D341Med (cell line): ENCODE measurements around the gene TRMT44.
"Not testable (repeated sequence)": the region's sequence is repeated elsewhere in the genome, so short reads cannot be mapped to it uniquely, and the experiment has no call there.

Experiments
- DNase-seq: peaks from one replicate; pipeline ENCODE4 v3.0.0; 2012; ENCODE audit warnings: low spot score

TRMT44 gene

DNA sequence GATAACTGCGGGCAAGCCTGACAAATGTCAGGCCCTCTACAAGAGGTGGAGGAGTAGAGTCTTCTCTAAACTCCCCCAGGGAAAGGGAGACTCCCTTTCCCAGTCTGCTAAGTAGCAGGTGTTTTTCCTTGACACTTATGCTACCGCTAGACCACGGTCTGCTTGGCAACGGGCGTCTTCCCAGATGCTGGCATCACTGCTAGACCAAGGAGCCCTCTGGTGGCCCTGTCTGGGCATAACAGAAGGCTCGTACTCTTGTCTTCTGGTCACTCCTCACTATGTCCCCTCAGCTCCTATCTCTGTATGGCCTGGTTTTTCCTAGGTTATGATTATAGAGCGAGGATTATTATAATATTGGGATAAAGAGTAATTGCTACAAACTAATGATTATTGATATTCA is 33.7 kb upstream of the TRMT44 start:
- DNase-seq, result not testable (repeated sequence)

- no peak for DNase-seq
Measured at GRCh38 chr4:8407316-8407715, 33.3 kb upstream of the TRMT44 start.

DNA sequence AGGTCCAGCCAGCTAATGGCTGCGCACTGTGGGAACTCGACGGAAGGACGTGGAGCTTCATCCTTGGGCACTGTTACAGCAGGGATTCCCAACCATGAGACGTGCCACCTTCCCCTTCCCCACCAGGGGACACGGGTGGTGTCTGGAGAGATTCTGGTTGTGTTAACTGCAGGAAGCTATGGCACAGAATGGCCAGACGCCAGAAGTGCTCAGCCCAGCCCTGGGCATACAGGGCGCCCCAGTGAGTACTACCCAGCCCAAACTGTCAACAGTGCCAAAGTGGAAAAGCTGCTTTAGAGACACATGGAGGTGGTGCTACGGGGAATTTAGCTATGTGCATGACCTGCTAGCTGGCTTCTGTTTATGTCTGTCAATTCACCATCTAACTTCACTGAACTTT is 32.8 kb upstream of the TRMT44 start:
- DNase-seq, result no peak

DNA sequence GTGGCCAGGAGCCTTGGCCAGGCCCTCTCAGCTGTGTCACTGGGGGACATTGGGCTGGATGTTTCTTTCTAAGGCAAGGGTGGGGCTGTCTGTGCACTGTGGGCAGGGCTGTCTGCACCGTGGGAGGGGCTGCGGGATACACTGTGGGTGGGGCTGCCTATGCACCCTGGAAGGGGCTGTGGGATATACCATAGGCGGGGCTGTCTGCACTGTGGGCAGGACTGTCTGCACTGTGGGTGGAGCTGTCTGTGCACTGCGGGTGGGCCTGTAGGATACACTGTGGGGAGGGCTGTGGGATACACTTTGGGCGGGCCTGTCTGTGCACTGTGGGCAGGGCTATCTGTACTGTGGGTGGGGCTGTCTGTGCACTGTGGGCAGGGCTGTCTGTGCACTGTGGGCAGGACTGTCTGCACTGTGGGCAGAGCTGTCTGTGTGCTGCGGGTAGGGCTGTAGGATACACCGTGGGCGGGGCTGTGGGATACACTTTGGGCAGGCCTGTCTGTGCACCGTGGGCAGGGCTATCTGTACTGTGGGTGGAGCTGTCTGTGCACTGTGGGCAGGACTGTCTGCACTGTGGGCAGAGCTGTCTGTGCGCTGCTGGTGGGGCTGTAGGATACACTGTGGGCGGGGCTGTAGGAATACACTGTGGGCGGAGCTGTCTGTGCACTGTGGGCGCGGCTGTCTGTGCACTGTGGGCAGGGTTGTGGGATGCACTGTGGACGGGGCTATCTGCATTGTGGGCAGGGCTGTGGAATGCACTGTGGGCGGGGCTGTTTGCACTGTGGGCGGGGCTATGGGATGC is 31.1 kb upstream of the TRMT44 start:
- no peak for DNase-seq

- no peak for DNase-seq
Measured at GRCh38 chr4:8410066-8410625, 30.4 kb upstream of the TRMT44 start.

- DNase-seq, result peak; percentile 72
Measured at GRCh38 chr4:8410641-8411271, 29.8 kb upstream of the TRMT44 start.

DNA sequence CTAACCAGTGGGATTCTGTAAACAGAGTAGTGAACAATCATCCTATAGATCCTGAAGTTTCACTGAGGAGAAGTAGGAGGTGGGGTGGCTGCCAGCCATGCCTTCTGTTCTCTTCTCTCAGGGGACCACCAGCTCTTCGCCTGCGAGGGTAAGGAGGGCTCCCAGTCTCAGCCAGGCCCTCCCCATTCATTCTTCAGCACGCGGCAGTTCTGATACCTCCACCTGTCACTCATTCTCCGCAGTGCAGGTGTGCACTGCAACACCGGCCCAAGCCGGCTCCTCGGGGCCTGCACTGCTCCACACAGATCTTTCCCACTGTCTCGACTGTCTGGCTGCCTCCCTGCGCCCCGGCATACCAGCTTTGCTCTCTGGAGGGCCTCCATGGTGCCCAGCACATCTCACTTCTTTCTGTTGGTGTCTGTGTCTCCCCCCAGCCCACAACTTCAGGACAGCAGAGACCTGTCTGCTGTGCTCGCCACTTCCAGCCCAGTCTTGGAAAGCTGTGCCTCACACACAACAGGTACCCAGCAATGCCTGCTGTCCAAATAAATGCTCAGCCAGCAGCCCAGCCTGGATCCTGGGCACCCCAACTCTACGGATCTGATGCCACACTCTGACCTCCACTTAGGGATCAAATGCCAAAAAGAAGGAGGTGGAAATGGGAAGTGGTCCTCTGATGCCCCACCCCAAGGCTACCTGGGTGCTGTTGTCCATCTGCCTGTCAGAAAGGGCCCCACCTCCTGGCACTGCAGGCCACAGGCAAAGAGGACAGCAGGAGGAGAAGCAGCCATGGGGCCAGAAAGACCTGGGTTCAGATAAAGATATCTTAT is 29.0 kb upstream of the TRMT44 start:
- peak; percentile 58 for DNase-seq

DNA sequence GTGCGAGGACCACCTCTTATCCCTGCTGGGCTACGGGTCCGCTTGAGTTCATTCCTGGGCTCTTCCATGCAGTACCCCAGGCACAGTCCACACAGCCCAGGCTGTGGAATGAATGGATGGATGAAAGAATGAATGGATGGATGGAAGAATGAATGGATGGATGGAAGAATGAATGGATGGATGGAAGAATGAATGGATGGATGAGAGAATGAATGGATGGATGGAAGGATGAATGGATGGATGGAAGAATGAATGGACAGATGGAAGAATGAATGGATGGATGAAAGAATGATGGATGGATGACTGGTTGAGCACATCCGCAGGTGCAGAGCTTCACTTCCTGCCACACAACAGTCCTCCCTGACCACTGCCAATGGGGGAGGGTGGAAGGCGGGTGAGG is 28.3 kb upstream of the TRMT44 start:
- no peak for DNase-seq

GRCh38 chr4:8414377-8414776 is 26.2 kb upstream of the TRMT44 start:
- no peak for DNase-seq

DNA sequence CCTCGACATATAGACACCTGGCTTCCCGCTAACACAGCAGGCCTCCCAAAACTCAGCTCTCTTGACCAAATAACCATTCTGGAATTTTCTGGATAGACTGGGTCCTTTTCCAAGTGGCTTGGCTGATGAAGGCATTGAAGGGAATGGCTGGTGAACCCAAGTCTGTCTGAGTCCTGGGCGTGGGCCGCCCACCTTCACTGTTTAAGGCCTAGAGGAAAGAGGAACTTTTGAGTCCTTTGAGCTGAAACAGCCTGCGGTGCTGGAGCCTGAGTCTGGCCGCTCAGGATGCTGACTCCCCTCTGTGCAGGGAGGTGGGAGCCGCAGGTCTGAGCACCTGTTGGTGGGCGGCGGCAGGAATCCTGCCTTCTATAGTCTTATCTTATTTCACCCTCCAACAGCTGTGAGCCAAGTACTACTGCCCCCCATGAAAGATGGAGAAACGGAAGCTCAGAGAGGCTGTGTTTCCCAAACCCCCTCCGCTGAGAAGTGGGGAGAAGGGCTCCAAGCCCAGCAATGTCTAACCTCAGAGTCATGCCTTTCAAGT is 23.4 kb upstream of the TRMT44 start:
- DNase-seq, result no peak

GRCh38 chr4:8419222-8420041 is 21.1 kb upstream of the TRMT44 start:
- DNase-seq, result no peak

- not testable (repeated sequence) for DNase-seq
Measured at GRCh38 chr4:8420151-8420550, 20.4 kb upstream of the TRMT44 start.

DNA sequence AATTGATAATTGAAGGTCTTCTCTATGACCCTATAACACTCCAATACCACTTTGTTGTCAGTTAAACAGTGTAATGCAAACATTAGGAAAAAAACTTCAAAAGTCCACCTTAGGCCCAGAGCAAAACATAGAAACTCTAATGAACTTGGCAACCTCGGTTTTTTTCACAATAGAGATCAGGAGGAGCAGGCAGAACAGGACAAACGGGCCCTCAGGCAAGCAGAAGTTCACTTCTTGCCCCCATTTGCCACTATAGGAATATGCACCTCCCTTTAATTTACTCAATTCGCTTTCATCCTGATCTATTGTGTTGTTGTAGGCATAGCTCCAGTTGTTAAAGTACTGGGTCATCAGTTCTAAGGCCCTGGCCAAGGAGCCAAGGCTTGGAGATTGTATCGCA is 18.2 kb upstream of the TRMT44 start:
- DNase-seq, result no peak

DNA sequence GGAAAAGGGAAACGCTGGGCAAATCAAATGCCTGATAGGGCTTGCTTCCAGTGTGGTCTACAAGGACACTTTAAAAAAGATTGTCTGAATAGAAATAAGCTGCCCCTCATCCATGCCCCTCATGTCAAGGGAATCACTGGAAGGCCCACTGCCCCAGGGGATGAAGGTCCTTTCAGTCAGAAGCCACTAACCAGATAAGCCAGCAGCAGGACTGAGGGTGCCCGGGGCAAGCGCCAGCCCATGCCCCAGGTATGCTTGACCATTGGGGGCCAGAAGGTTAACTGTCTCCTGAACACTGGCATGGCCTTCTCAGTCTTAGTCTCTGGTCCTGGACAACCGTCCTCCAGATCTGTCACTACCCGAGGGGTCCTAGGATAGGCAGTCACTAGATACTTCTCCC is 17.8 kb upstream of the TRMT44 start:
- DNase-seq, result no peak

DNA sequence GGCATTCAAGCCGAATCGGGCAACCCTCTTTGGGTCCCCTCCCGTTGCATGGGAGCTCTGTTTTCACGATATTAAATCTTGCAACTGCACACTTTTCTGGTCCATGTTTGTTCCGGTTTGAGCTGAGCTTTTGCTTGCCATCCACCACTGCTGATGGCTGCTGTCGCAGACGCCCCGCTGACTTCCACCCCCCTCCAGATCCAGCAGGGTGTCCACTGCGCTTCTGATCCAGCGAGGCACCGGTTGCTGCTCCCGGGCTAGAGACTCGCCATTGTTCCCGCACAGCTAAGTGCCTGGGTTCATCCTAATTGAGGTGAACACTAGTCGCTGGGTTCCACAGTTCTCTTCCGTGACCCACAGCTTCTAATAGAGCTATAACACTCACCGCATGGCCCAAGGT is 13.3 kb upstream of the TRMT44 start:
- no peak for DNase-seq

DNA sequence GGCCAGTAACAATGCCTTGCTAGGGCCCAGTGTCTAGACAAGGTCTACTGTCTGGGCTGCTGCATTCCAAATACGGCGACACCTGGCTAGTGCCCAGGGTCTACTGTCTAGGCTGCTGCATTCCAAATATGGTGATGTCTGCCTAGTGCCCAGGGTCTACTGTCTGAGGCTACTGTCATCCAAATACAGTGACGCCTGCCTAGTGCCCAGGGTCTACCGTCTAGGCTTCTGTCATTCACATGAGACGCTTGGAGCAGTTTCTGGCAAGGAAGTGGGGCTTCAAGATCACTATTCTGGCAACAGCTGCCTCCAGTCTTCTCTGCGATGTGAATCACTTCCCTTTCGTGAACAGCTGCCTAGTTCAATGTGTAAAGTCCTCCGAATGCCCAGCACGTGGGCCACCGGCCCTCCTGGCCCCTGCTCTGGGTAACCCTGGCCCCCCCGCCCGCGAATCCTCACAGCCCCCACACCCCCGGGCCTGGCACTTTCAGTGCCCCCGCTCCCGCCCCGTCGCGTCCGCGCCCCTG is 12.8 kb upstream of the TRMT44 start:
- DNase-seq, result peak; percentile 52

GRCh38 chr4:8428288-8429097 is 12.1 kb upstream of the TRMT44 start:
- peak; percentile 99 for DNase-seq

DNA sequence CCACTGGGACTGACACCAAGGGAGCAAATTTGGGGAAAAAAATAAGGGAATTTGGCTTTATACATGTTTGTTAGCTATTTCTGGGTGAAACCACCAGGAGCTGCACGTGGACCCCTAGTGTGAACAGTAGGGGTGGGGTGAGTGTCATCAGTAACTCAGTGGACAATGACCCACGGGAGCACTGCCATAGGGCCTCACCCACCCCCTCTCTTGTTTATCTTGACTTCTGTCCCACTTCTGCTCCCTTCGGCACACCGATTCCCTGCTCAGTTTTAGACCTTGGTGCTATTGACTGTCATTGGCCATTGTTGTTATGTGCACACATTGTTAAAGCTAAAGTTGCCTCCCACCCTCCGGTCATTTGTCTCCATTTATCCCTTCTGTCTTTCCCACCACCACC is 9.0 kb upstream of the TRMT44 start:
- no peak for DNase-seq

GRCh38 chr4:8433136-8433535 is 7.4 kb upstream of the TRMT44 start:
- DNase-seq, result no peak
